Measurements from ENCODE around the gene GRM1.

GRM1 gene

GRCh38 chr6:146273490-146273889, 244.6 kb downstream of the GRM1 start (continued):
- no peak for TF ChIP-seq ZSCAN18 (tag by site-specific recombination; IDR thresholded peaks at IDR 0.05)
- no peak for TF ChIP-seq ZNF704 (tag by site-specific recombination; IDR thresholded peaks at IDR 0.05)
- no peak for TF ChIP-seq TCF7L2 (IDR thresholded peaks at IDR 0.05; ENCODE audit: borderline replicate concordance, low read depth, low read length)
- no peak for TF ChIP-seq ZNF529 (tag by site-specific recombination; IDR thresholded peaks at IDR 0.05; ENCODE audit: insufficient replicate concordance)
- TF ChIP-seq ZNF518A (tag by site-specific recombination; conservative IDR thresholded peaks at IDR 0.05; ENCODE audit: low read depth): no peak
- no peak for TF ChIP-seq SP2 (tag by site-specific recombination; IDR thresholded peaks at IDR 0.05)

- Histone ChIP-seq H3K27ac (ENCODE audit: extremely low read depth, low read depth, low read length) (no peak overlapping the region), H3K36me3 (ENCODE audit: control insufficient read depth in 2 of 2, insufficient read depth in 1 of 2, low read length in 2 of 2) (no peaks in the 10 kb centered on the region), H3K4me3 (ENCODE audit: low read depth, low read length) (no peak overlapping the region), H3K9me3 (ENCODE audit: control insufficient read depth, insufficient read depth, low read depth, low read length) (no peaks in the 10 kb centered on the region), H3K4me1 (ENCODE audit: control insufficient read depth, insufficient read depth, low read length) (no peaks in the 10 kb centered on the region)
- ChIA-PET POLR2A (no interaction called here), CTCF (no interaction called here)
- no peak for TF ChIP-seq KLF7 (tag by site-specific recombination; IDR thresholded peaks at IDR 0.05; ENCODE audit: borderline replicate concordance)
- no peak for TF ChIP-seq ZNF362 (tag by site-specific recombination; IDR thresholded peaks at IDR 0.05)
- no peak for TF ChIP-seq FEZF1 (tag by site-specific recombination; IDR thresholded peaks at IDR 0.05)
- no peak for TF ChIP-seq ZBTB6 (tag by site-specific recombination; IDR thresholded peaks at IDR 0.05)
- TF ChIP-seq ZNF138 (tag by site-specific recombination; IDR thresholded peaks at IDR 0.05; ENCODE audit: borderline replicate concordance): no peak
These were observed 248.3 kb downstream of the GRM1 start for GRCh38 chr6:146277142-146277541.

- Histone ChIP-seq H3K36me3 (ENCODE audit: control insufficient read depth in 2 of 2, insufficient read depth in 1 of 2, low read length in 2 of 2) (no peaks in the 10 kb centered on the region), H3K27ac (ENCODE audit: extremely low read depth, low read depth, low read length) (no peak overlapping the region), H3K4me3 (ENCODE audit: low read depth, low read length) (no peak overlapping the region), H3K9me3 (ENCODE audit: control insufficient read depth, insufficient read depth, low read depth, low read length) (no peaks in the 10 kb centered on the region), H3K4me1 (ENCODE audit: control insufficient read depth, insufficient read depth, low read length) (no peaks in the 10 kb centered on the region)
- POLR2A ChIA-PET: no interaction called here
- CTCF ChIA-PET: interaction anchor here (0.9 kb wide), 1 partner anchor 14 kb away, joined by 3 read pairs; no protein-coding TSS in a partner anchor
- TF ChIP-seq ZNF341 (tag by site-specific recombination; IDR thresholded peaks at IDR 0.05; ENCODE audit: low read depth) (no peak), ZNF561 (tag by site-specific recombination; IDR thresholded peaks at IDR 0.05; ENCODE audit: borderline replicate concordance) (no peak), ZBTB44 (tag by site-specific recombination; IDR thresholded peaks at IDR 0.05) (no peak), MEIS1 (CRISPR knock-in tag; IDR thresholded peaks at IDR 0.05; ENCODE audit: borderline replicate concordance) (no peak), ZNF19 (tag by site-specific recombination; IDR thresholded peaks at IDR 0.05; ENCODE audit: low read depth) (no peak), ZFP3 (tag by site-specific recombination; IDR thresholded peaks at IDR 0.05; ENCODE audit: low read depth) (no peak)
These were observed 252.9 kb downstream of the GRM1 start for GRCh38 chr6:146281651-146282362.

Data from HEK293 (cell line).